GM21528 (cell line): ENCODE measurements around the gene SNAP91.
"Not testable (repeated sequence)": the region's sequence is repeated elsewhere in the genome, so short reads cannot be mapped to it uniquely, and the experiment has no call there.

Experiments used
- ATAC-seq: cut with Tn5 transposase; IDR thresholded peaks from one replicate; pipeline ENCODE4 v1.9.1; 2021; ENCODE audit warnings: mild to moderate bottlenecking, moderate library complexity; ENCODE audit not compliant: unreplicated experiment, low FRiP score

The SNAP91 gene

DNA sequence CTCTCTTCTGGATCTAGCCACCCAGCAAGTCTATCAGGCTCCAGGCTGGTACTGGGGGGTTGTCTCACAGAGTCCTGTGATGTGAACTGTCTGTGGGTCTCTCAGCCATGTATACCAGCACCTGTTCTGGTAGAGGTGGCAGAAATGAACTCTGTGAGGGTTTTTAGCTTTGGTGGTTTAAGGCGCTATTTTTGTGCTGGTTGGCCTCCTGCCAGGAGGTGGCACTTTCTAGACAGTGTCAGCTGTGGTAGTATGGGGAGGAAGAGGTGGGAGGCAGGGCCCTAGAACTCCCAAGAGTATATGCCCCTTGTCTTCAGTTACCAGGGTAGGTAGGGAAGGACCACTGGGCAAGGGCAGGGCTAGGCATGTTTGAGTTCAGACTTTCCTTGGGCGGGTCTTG lies 75.8 kb downstream of the SNAP91 start:
- no peak for ATAC-seq

DNA sequence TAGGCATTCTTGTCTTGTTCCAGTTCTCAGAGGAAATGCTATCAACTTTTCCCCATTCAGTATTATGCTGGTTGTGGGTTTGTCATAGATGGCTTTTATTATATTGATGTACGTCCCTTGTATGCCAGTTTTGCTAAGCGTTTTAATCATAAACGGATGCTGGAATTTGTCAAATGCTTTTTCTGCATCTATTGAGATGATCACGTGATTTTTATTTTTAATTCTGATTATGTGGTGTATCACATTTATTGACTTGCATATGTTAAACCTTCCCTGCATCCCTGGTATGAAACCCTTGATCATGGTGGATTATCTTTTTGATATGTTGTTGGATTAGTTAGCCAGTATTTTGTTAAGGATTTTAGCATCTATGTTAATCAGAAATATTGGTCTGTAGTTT lies 79.0 kb downstream of the SNAP91 start:
- not testable (repeated sequence) for ATAC-seq

DNA sequence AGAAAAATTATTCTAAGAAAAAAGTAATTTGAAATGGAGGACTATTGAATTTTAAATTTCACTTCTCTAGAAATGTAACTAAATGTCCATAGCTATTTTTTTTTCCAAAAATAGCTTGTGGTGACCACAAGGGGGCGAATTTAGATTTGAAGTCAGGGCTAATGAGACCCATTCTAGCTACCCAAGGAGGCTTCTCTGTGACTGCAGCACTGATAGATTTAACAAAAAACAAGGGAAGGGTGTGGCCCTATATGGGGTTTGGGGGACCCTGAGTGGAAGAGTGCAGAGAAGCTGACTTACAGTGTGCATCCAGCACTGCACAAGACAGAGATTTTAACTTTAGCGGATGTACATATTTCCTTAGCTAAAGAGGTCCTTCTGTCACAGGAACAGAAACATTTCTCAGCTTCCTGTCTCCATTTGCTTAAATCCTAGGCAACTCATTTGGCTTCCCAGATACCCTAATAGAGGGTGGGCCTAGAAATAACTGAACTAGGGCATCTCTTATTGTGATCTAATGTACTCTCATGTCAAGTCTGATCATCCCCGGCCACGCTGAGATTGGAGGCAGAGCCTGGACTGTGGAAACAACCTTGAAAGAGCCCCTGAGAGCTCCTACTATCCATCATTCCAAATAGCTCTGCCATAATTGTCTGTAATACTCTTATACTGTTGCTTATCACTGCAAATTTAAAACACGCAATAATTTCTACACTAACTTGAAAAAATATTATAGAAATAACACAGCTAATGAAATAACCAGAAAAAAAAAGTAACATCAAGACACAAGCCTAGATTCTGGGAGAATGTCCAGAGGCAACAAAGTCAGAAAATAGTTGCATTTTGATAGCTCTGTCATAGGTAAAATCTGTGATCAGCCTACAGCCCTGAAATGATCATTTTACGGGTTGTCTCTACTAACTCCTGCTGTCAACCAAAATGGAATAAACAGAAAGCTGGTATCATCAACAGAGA lies 93.6 kb downstream of the SNAP91 start:
- peak; percentile 63 for ATAC-seq

DNA sequence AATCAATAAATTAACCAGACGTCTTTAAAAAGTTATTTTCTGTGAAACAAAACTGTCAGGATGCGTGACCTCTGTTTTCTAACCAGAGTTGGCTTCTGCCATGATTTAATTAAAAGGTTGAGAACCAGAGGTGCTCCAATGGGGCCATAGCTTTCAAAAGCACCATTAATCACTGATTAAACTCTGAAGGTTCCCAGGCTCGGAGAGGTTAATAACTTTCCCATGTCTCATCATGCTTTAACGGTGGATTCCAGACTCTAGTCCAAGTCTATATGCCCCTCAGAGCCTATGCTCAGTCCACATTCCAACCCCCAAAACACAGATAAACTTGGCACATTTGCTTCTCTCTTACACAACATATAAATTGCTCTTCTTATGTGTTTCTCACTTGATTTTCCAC lies 95.5 kb downstream of the SNAP91 start:
- no peak for ATAC-seq

DNA sequence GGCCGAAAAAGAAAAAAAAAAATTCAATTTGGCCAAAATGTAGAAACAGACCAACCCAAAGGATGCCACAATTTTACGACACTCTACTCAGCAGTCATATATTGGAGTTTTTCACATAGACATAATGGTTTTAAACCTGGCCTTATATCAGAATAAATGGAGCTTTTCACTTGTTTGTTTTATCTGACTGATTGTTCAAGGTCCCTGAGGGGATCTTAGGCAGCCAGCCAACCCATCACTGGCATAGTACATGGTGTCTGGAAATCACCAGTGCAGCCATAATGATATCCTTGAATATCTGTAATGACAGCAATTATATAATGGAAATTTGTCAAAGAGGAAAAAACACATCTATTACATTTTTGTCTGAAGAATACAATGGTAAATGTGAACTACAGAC lies 99.7 kb downstream of the SNAP91 start:
- ATAC-seq = no peak

DNA sequence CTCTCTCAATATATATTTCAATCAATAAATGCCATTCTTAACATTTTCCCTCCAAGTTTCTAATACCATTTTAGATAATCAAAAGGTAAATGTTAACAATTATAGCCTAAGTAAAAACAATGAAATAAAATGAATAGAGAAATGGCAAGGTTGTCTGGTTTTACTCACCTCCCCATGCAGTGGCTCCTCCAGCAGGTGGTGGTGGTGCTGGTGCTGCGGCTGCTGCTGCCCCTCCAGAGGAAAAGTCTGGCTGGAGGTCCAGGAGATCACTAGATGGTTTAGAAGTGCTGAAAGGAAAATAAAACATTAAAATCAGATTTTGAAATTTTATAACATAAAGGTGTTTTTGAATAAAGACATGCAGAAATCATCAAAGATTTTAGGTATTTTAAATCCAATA lies 103.4 kb downstream of the SNAP91 start:
- ATAC-seq = no peak

DNA sequence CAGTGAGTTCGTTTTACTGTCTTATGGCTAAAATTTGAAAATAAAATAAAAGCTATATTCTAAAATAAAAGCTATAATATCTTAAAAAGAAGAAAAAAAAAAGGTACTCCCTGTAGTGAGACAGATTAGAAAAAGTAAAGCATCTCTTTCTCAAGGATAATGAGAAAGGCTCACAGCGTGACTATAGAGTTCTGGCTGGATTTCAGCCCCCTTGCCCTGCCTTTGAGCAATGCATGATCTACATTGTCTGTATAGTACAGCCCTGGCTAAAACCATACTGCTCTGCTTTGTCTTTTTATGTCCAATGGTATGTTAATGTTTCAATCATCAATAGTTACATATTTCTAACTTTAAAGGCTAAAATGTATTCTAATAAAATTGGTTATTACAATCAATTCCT lies 105.3 kb downstream of the SNAP91 start:
- no peak for ATAC-seq

DNA sequence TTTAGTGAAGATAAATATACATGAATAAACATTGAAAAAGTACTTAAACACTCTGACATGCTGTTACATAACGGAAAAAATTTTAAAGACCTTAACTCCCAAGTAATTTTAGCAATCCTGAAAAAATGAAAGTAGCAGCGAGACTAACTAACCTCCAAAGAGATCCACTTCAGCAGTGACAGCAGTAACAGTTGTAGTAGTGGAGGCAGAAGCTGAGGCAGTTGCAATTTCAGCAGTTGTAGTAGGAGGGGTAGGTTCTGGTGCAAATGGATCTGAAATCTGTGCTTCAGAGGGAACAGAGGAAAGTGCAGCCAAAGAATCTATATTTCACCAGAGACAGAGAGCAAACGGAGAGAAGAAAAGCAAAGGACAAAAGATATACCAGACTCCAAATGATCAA lies 107.8 kb downstream of the SNAP91 start:
- ATAC-seq = no peak

DNA sequence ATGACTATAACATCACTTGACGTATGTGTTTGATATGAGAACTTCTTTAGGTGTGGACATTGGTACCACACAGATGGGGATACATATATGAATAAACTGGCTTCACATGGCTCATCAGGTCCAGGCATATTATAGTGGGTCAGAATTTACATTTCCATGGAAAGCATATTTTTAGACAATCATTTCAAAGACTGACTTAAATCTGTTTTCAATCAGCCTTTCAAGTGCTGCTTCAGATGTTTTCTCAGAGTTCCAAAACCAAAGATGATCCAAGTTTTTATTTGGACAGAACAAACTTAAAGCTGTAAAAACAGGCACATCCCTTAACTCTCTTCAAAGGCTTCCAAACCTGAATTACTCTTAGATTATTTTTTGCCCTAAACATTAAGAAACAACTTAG lies 108.4 kb downstream of the SNAP91 start:
- no peak for ATAC-seq

DNA sequence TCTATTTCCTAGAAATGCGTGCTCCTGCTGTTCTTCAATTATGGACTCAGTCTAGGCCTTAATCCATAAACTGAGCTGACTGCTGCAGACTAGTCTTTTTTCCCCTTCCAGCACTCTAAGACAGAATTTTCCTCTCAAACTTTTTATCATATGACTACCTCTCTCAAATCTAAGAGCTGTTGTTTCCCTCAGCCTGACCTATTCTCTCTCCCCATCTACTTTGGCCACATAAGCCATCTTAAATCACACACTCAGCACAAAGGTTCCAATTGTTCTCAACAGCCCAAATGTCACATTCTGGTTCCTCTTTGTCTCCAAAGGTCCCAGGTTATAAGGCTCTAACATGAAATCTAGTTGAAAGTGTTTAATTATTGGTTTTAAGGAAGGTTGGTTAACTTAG lies 111.4 kb downstream of the SNAP91 start:
- ATAC-seq = no peak

DNA sequence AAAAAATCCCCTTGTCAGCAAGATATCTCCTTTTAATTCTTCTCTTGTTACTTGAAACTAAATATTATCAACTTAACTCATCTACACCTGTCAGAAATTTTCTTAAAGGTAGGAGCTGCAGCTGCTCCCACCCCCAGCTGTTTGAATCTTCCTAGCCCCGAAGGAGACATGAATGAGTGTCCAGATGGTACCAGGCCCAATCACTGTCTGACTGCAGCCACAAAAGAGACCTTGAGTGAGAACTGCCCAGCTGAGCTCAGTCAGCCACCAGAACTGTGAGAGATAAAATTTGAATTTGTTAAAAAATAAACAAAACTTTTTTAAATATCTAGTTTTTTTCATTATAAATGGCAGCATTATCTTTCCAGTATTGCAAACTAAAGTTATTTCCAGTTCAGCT lies 111.8 kb downstream of the SNAP91 start:
- ATAC-seq = no peak

DNA sequence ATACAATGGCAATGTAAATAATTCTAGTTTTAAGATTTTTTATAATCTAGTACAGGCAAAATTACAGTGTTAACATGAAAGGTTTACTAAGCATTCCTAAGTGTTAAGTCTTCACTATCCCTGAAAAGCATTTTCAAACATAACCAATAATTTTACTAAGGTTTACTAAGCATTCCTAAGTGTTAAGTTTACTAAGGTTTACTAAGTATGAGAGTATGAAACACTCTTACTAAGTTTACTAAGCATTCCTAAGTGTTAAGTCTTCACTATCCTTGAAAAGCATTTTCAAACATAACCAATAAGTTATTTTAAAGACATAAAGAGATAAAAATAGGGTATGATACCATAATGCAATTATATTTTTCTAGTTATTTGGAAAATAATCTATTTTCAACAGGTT lies 114.0 kb downstream of the SNAP91 start:
- no peak for ATAC-seq

DNA sequence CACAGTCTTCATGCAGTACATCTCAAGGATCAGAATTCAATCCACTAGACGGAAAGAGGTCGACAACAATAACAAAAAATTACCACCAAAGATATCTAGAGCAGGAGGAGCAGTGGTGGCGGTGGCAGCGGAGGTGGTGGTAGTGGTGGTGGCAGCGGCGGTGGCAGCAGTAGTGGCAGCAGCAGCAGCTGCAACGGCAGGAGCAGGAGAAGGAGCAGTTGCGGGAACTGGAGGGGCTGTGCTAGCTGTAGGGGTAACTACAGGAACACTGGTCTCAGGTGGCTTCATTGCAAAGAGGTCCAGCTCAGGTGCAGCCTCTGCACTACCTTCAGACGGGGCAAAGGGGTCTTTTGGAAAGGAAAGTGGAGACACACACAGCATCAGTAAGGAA lies 115.5 kb downstream of the SNAP91 start:
- no peak for ATAC-seq

DNA sequence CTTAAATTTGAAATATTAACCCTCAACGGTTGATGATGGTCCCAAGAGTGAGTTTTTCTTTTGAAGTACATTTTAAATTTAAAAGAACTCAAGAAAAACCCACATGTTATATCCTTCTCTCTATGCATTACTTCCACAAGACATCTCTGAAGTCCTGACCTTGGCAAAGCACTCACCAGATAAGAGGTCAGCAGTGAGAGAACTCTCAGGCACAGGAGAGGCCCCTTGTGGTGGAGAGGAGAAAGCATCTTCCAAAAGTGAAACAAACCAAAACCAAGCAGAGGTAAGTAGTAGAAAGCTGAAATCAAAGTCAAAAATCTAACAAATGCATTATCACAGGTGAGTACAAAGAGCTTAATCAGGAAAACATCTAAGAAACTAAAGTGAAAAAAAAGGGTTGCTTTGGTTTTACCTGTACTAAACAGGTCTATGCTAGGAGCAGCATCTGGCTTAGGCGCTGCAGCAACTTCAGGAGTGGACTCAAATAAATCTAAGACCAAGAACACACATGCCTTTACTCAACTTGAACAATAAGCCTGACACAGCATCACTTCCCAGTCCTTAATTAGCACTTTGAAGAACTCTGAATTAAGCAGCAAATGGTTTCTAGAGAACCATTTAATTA lies 116.0 kb downstream of the SNAP91 start:
- peak; percentile 84 for ATAC-seq

DNA sequence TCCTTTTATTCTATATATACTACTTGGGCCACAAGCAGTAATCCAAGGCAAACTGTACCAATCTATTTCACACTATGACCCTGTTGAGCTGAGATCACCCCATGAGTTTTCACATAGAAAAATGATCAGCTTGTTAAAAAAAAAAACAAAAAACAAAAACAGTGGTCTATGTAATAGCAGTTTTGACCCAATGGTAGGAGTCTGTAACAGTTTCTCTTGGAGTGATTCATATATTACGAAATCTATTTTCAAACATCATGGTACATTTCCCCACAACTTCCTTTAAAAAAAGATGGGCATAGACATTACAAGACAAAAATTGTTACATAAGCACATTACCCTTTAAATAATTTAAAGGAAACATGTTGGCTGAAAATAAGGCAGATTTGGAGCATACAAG lies 118.5 kb downstream of the SNAP91 start:
- no peak for ATAC-seq

DNA sequence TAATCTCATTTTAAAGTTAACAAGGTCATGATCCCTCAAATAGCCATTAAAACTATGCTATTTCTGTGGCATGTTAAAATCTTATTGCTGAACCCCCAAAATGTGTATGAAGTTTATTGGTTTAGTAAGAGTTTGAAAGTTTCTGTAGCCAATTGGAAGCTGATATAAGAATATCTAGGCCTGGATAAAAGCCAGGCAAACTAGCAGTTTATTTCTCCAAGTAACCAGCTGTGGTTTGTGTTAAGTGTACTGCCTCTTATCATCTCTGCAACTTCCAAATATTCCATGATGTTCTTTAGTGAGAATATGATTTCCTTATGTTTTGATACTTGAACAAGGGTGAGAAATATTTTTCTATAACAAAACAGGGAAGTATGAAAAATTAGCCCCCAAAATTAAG lies 119.8 kb downstream of the SNAP91 start:
- no peak for ATAC-seq

DNA sequence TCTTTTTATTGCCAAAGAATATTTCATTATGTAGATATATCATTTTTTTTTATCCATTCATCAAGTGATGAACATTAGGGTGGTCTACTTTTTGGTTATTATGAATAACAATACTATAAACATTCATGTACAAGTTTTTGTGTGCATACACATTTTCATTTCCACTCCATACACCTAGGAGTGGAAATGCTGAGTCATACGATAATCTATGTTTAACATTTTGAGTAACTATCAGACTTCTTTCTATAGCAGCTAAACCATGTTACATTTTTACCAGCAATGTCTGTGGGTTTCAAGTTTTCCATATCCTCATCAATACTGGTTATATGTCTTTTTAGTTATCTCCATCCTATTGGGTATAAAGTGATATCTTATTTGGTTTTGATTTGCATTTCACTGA lies 130.8 kb downstream of the SNAP91 start:
- no peak for ATAC-seq

DNA sequence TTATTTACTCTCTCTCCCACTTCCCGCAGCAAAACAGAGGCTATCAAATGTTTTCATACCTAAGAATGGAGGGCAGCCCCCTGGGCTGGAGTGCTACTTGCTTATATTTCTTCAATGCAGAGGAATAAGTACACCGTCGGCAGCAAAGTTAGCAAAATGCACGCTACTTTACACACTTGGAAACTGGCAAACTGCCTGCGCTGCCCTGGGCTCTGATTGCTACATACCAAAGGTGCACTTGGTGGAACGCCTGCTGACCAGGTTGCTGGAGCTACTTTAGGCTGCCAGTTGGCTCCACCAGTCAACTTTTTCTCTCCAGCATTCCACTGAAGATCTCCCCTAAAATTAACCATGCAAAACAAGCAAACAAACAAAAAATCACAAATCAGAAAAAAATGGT lies 134.1 kb downstream of the SNAP91 start:
- ATAC-seq = no peak

DNA sequence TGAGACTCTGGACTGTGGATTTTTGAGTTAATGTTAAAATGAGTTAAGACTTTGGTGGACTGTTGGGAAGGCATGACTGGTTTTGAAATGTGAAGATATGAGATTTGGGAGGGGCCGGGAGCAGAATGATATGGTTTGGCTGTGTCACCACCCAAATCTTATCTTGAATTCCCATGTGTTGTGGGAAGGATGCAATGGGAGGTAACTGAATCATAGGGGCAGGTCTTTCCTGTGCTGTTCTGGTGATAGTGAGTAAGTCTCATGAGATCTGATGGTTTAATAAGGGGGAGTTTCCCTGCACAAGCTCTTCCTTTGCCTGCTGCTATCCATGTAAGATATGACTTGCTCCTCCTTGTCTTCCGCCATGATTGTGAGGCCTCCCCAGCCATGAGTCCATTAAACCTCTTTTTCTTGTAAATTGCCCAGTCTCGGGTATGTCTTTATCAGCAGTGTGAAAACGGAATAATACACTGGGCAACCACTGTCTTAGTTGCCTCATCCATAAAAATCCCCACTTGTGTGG lies 137.2 kb downstream of the SNAP91 start:
- not testable (repeated sequence) for ATAC-seq

DNA sequence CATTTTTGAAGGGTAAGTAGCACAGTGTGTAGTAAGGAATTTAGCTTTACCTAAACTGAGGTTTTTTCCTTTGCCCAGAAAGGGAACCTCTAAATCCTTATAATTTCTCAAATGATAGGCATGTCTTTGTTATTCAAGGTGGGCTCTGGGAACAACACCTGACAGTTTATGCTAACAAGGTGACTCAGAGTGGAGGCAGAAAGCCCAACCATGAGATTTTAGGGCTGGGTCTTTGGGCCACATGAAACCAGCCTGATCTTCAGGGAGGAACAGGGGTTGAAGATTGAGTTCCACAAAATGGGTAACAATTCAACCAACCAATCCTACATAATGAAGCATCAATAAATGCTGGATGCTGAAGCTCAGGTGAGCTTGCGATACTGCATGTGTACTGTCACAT lies 149.9 kb downstream of the SNAP91 start:
- no peak for ATAC-seq

DNA sequence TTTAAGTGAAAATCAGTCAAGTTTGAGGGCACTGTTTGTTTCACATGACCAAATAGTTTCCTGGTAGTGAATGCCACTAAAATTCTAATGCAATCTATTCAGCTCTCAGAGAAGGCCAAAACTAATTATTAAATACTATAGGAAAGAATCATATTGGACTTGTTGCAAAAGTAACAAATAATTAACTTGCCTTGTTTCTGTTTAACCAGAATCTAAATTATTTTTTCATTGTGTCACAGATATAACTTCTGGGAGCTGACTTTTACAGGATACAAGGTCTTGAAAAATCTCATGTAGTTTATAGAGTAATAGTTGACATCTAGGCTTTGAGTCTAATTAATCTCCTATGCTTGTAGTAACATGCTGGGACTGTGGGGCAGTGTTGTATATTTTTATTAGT lies 152.0 kb downstream of the SNAP91 start:
- no peak for ATAC-seq

DNA sequence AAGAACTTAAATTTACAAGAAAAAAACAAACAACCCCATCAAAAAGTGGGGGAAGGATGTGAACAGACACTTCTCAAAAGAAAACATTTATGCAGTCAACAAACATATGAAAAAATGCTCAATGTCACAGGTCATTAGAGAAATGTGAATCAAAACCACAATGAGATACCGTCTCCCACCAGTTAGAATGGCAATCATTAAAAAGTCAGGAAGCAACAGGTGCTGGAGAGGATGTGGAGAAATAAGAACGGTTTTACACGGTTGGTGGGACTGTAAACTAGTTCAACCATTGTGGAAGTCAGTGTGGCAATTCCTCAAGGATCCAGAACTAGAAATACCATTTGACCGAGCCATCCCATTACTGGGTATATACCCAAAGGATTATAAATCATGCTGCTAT lies 157.2 kb downstream of the SNAP91 start:
- ATAC-seq = not testable (repeated sequence)
